MCF 10A (cell line): Measurements from ENCODE around the gene ECI1. TPM values are rescaled to one million over a fixed set of nuclear protein-coding genes. Genes with fewer than 3 reads are reported as not detected.
A peak's percentile ranks its signal among the peaks of the same experiment; 100 is the strongest.

ENCODE experiments used
- BruUV-seq: library from RNA; stranded (reverse); fragments of 400-500 nt; replicated peaks from 2 replicates; lab custom pipeline; 2021; lab: Mats Ljungman, UMichigan
- CTCF ChIA-PET: fragments of 300-600 bp; sonication (Branson Sonifier 250); formaldehyde crosslinking; extraction: SDS; loops from one replicate; lab custom pipeline; 2021; ENCODE audit warnings: antibody characterized with exemption, inconsistent platforms; lab: Yijun Ruan, JAX
- POLR2A ChIA-PET: fragments of 300-600, 350-650 bp; sonication (Branson Sonifier 250); formaldehyde crosslinking; extraction: SDS; loops from one replicate; lab custom pipeline; 2020; ENCODE audit warnings: antibody characterized with exemption, inconsistent platforms; lab: Yijun Ruan, JAX
- DNase-seq: peaks from one replicate; pipeline ENCODE4 v3.0.0-alpha.2; 2018; ENCODE audit not compliant: unreplicated experiment
- H3K27ac Mint-ChIP-seq: one replicate; pipeline ENCODE4 v1.8.0; 2022; ENCODE audit warnings: mild to moderate bottlenecking, low read depth, mixed read lengths; ENCODE audit not compliant: unreplicated experiment
- H3K27me3 Mint-ChIP-seq: one replicate; pipeline ENCODE4 v1.8.0; 2022; ENCODE audit warnings: mixed read lengths; ENCODE audit not compliant: insufficient read depth, unreplicated experiment
- H3K36me3 Mint-ChIP-seq: one replicate; pipeline ENCODE4 v1.8.0; 2022; ENCODE audit warnings: mild to moderate bottlenecking, moderate library complexity, mixed read lengths; ENCODE audit not compliant: insufficient read depth, unreplicated experiment
- H3K4me1 Mint-ChIP-seq: one replicate; pipeline ENCODE4 v1.8.0; 2022; ENCODE audit warnings: mixed read lengths; ENCODE audit not compliant: insufficient read depth, unreplicated experiment
- H3K4me3 Mint-ChIP-seq: one replicate; pipeline ENCODE4 v1.8.0; 2022; ENCODE audit warnings: mild to moderate bottlenecking, moderate library complexity, mixed read lengths; ENCODE audit not compliant: unreplicated experiment
- H3K9me3 Mint-ChIP-seq: one replicate; pipeline ENCODE4 v1.8.0; 2022; ENCODE audit warnings: mixed read lengths; ENCODE audit not compliant: unreplicated experiment
- CTCF ChIP-seq: fragments of 200-600 bp; IDR thresholded peaks from one replicate; pipeline ENCODE4 v1.8.0; 2022; ENCODE audit warnings: antibody characterized with exemption, mild to moderate bottlenecking; ENCODE audit not compliant: unreplicated experiment
- intact Hi-C: fragments of 100-400 bp; cut with micrococcal nuclease; formaldehyde crosslinking; loops from 2 replicates; pipeline ENCODE4 v1.14.1; 2022
- total RNA-seq: library from RNA; stranded (reverse); gene quantifications from 2 replicates; pipeline ENCODE4 v1.2.3, GENCODE V29; 2022

Gene ECI1
- total RNA-seq, 1 experiment from 2014 or later: 115 TPM

- H3K4me1 Mint-ChIP-seq: no peaks in the 10 kb centered on the region
- BruUV-seq: no TSS peak
Measured at GRCh38 chr16:2297506-2297860, 46.1 kb upstream of the ECI1 start.

GRCh38 chr16:2296661-2297505 is 45.5 kb upstream of the ECI1 start:
- no peaks in the 10 kb centered on the region for H3K27me3 Mint-ChIP-seq
- H3K36me3 Mint-ChIP-seq: no peaks in the 10 kb centered on the region
- intact Hi-C loops: no loop called here
- BruUV-seq: no TSS peak
- H3K4me3 Mint-ChIP-seq: no peak overlapping the region
- peak; percentile 49 for DNase-seq
- H3K9me3 Mint-ChIP-seq: no peaks in the 10 kb centered on the region
- ChIA-PET POLR2A (interaction anchor here (0.6 kb wide), 1 partner anchor 299 kb away, joined by 3 read pairs; no protein-coding TSS in a partner anchor), CTCF (interaction anchor here (1.7 kb wide), 1 partner anchor 205 kb away, joined by 4 read pairs; no protein-coding TSS in a partner anchor)
- peak; percentile 10 for TF ChIP-seq CTCF
- no peaks in the 10 kb centered on the region for H3K4me1 Mint-ChIP-seq
- H3K27ac Mint-ChIP-seq: no peak overlapping the region

More at GRCh38 chr16:2297506-2297860, 46.1 kb upstream of the ECI1 start:
- no peak for TF ChIP-seq CTCF
- CTCF ChIA-PET: interaction anchor here (0.6 to 1.7 kb wide), 2 partner anchors 105 to 204 kb away, joined by 3 to 4 read pairs; no protein-coding TSS in a partner anchor
- no peaks in the 10 kb centered on the region for H3K36me3 Mint-ChIP-seq
- H3K9me3 Mint-ChIP-seq: no peaks in the 10 kb centered on the region
- intact Hi-C loops: no loop called here
- no peak overlapping the region for H3K27ac Mint-ChIP-seq
- H3K4me3 Mint-ChIP-seq: no peak overlapping the region
- no peaks in the 10 kb centered on the region for H3K27me3 Mint-ChIP-seq
- DNase-seq: no peak
- POLR2A ChIA-PET: no interaction called here

GRCh38 chr16:2295056-2295798 is 43.8 kb upstream of the ECI1 start:
- H3K36me3 Mint-ChIP-seq: no peaks in the 10 kb centered on the region
- no peak overlapping the region for H3K27ac Mint-ChIP-seq
- CTCF ChIA-PET: interaction anchor here (0.5 to 1.0 kb wide), 3 partner anchors 34 to 709 kb away, joined by 3 read pairs; no protein-coding TSS in a partner anchor

More at GRCh38 chr16:2295056-2295798, 43.8 kb upstream of the ECI1 start:
- no peaks in the 10 kb centered on the region for H3K27me3 Mint-ChIP-seq
- no peak overlapping the region for H3K4me3 Mint-ChIP-seq
- no peak for TF ChIP-seq CTCF
- no peaks in the 10 kb centered on the region for H3K9me3 Mint-ChIP-seq
- no TSS peak for BruUV-seq
- intact Hi-C loops: no loop called here
- H3K4me1 Mint-ChIP-seq: no peaks in the 10 kb centered on the region
- no peak for DNase-seq
- POLR2A ChIA-PET: no interaction called here
